ENCODE results near the gene OCEL1.

DNA sequence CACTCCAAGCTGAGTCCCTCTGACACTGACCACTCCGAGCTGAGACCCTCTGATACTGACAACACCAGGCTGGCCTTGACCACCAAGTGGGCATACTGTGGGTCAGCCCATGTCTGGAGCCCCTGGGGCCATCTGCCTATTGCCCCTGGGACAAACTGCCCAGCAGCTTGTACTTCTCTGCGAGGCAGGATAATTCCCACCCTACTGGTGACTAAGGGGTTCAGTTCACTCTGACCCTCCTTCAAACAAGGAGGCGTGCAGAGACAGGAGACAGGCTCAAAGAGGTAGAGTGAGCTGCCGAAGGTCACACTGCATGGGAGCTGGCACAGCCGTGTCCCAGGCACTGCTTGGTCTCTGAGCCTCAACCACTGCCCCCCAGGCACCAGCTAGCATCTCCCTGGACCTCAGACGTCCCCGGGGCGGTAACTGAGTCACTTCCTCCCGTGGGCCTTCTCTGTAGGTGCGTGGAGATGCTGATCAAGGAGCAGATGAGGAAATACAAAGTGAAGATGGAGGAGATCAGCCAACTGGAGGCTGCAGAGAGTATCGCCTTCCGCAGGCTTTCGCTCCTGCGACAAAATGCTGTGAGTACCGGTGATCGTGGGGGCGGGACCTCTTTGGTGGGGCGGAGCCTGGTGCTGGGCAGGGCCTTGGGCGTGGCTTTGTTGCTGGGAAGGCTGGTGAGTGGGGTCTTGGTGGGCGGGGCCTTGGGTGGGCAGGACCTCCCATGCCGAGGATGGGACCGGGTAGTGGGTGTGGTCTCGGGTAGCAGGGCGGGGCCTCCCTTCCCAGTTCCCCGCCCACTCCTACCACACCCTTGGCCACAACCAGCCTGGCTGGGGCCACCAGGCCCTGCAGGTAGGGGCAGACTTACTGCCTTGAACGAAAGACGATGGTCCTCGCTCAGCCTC is 16.6 kb upstream of the OCEL1 start:
- TF ChIP-seq, protein P1, sequence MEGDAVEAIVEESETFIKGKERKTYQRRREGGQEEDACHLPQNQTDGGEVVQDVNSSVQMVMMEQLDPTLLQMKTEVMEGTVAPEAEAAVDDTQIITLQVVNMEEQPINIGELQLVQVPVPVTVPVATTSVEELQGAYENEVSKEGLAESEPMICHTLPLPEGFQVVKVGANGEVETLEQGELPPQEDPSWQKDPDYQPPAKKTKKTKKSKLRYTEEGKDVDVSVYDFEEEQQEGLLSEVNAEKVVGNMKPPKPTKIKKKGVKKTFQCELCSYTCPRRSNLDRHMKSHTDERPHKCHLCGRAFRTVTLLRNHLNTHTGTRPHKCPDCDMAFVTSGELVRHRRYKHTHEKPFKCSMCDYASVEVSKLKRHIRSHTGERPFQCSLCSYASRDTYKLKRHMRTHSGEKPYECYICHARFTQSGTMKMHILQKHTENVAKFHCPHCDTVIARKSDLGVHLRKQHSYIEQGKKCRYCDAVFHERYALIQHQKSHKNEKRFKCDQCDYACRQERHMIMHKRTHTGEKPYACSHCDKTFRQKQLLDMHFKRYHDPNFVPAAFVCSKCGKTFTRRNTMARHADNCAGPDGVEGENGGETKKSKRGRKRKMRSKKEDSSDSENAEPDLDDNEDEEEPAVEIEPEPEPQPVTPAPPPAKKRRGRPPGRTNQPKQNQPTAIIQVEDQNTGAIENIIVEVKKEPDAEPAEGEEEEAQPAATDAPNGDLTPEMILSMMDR (IDR thresholded peaks at IDR 0.05; ENCODE audit: low read length) = no peak
- no peak for TF ChIP-seq EZH2 (optimal IDR thresholded peaks at IDR 0.05; ENCODE audit: low read depth, low read length)

Measured in MM.1S (cell line).